Calu3 (cell line): Measurements from ENCODE around the gene OR1N2. TPM values are rescaled to one million over a fixed set of nuclear protein-coding genes. Genes with fewer than 3 reads are reported as not detected.

Experiments used
- BruUV-seq: library from RNA; stranded (reverse); fragments of 400-500 nt; replicated peaks from 2 replicates; lab custom pipeline; 2021; lab: Mats Ljungman, UMichigan
- CTCF ChIA-PET: fragments of 300-600 bp; sonication (Branson Sonifier 250); formaldehyde crosslinking; loops from one replicate; lab custom pipeline; 2022; ENCODE audit warnings: antibody characterized with exemption; lab: Charles Lee
- DNase-seq: peaks from one replicate; pipeline ENCODE4 v3.0.0; 2022
- H3K27ac Mint-ChIP-seq: one replicate; pipeline ENCODE4 v1.8.0; 2022; ENCODE audit warnings: mixed read lengths; ENCODE audit not compliant: unreplicated experiment
- H3K27me3 Mint-ChIP-seq: one replicate; pipeline ENCODE4 v1.8.0; 2022; ENCODE audit warnings: mixed read lengths; ENCODE audit not compliant: unreplicated experiment
- H3K36me3 Mint-ChIP-seq: one replicate; pipeline ENCODE4 v1.8.0; 2022; ENCODE audit warnings: mild to moderate bottlenecking, moderate library complexity, mixed read lengths; ENCODE audit not compliant: insufficient read depth, unreplicated experiment
- H3K4me1 Mint-ChIP-seq: one replicate; pipeline ENCODE4 v1.8.0; 2022; ENCODE audit warnings: mild to moderate bottlenecking, low read depth, mixed read lengths; ENCODE audit not compliant: unreplicated experiment
- H3K4me3 Mint-ChIP-seq: one replicate; pipeline ENCODE4 v1.8.0; 2022; ENCODE audit warnings: mild to moderate bottlenecking, low read depth, moderate library complexity, mixed read lengths; ENCODE audit not compliant: unreplicated experiment
- H3K9me3 Mint-ChIP-seq: one replicate; pipeline ENCODE4 v1.8.0; 2022; ENCODE audit warnings: low read depth, mixed read lengths; ENCODE audit not compliant: unreplicated experiment
- CTCF ChIP-seq: fragments of 200-600 bp; IDR thresholded peaks from one replicate; pipeline ENCODE4 v1.8.0; 2022; ENCODE audit warnings: antibody characterized with exemption; ENCODE audit not compliant: unreplicated experiment
- intact Hi-C: fragments of 100-400 bp; cut with micrococcal nuclease; formaldehyde crosslinking; loops from one replicate; pipeline ENCODE4 v1.10.0; 2022; ENCODE audit not compliant: unreplicated experiment
- total RNA-seq: library from RNA; stranded (reverse); gene quantifications from 2 replicates; pipeline ENCODE4 v1.2.3, GENCODE V29; 2022

OR1N2 gene
- total RNA-seq, 1 experiment from 2014 or later: not detected

DNA sequence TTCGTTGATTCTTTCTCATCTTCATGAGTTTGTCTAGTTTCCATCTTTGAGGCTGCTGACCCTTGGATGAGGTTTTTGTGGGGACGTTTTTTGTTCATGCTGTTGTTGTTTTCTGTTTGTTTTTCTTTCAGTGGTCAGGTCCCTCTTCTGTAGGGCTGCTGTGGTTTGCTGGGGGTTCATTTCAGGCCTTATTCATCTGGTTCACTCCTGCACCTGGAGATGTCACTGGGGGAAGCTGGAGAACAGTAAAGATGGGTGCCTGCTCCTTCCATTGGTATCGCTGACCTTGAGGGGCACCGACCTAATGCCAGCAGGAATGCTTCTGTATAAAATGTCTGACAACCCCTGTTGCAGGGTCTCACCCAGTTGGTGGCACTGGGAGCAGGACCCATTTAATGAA is 8.5 kb downstream of the OR1N2 start:
- no peak for DNase-seq
- CTCF ChIA-PET: no interaction called here
- Mint-ChIP-seq H3K36me3 (no peaks in the 10 kb centered on the region), H3K9me3 (no peaks in the 10 kb centered on the region), H3K27ac (no peak overlapping the region), H3K4me3 (no peak overlapping the region), H3K27me3 (no peaks in the 10 kb centered on the region), H3K4me1 (no peaks in the 10 kb centered on the region)
- intact Hi-C loops: no loop called here
- BruUV-seq: no TSS peak
- TF ChIP-seq CTCF: no peak

GRCh38 chr9:122562134-122562760 is 9.3 kb downstream of the OR1N2 start:
- Mint-ChIP-seq H3K27ac (no peak overlapping the region), H3K4me3 (no peak overlapping the region), H3K9me3 (no peaks in the 10 kb centered on the region), H3K36me3 (no peaks in the 10 kb centered on the region), H3K4me1 (no peaks in the 10 kb centered on the region), H3K27me3 (peaks cover 1% of the 10 kb centered on the region)
- CTCF ChIA-PET: no interaction called here
- DNase-seq: no peak
- intact Hi-C loops: no loop called here
- no TSS peak for BruUV-seq
- TF ChIP-seq CTCF: no peak

DNA sequence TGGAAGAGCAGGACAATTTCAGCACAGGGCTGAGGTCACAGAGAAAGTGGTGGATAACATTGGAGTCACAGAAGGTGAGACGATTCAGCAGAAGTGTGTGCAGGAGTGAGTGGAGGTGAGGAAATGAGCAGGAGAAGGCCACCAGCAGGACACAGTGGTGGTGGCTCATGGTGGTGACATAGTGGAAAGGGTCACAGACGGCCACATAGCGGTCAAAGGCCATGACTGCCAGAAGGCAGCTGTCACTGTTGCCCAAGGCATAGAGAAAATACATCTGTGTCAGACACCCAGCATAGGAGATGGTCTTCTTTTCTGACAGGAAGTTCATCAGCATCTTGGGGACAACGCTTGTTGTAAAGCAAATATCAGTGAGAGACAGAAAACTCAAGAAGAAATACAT is 15.0 kb downstream of the OR1N2 start:
- peaks cover 15% of the 10 kb centered on the region for H3K27me3 Mint-ChIP-seq
- no peaks in the 10 kb centered on the region for H3K4me1 Mint-ChIP-seq
- intact Hi-C loops: no loop called here
- TF ChIP-seq CTCF: no peak
- DNase-seq: no peak
- no TSS peak for BruUV-seq
- H3K36me3 Mint-ChIP-seq: no peaks in the 10 kb centered on the region
- no peak overlapping the region for H3K4me3 Mint-ChIP-seq
- H3K9me3 Mint-ChIP-seq: no peaks in the 10 kb centered on the region
- CTCF ChIA-PET: no interaction called here
- H3K27ac Mint-ChIP-seq: no peak overlapping the region

GRCh38 chr9:122572456-122572855 is 19.5 kb downstream of the OR1N2 start:
- no TSS peak for BruUV-seq
- intact Hi-C loops: no loop called here
- H3K9me3 Mint-ChIP-seq: no peaks in the 10 kb centered on the region
- no peak for TF ChIP-seq CTCF
- H3K4me1 Mint-ChIP-seq: no peaks in the 10 kb centered on the region
- no peak overlapping the region for H3K4me3 Mint-ChIP-seq
- H3K27me3 Mint-ChIP-seq: peaks cover 12% of the 10 kb centered on the region
- H3K36me3 Mint-ChIP-seq: no peaks in the 10 kb centered on the region
- H3K27ac Mint-ChIP-seq: no peak overlapping the region
- CTCF ChIA-PET: interaction anchor here (0.5 kb wide), 1 partner anchor 22 kb away, joined by 3 read pairs; no protein-coding TSS in a partner anchor
- DNase-seq: no peak
